ENCODE results near the gene DDX41. TPM values are rescaled to one million over a fixed set of nuclear protein-coding genes. Genes with fewer than 3 reads are reported as not detected.

Gene DDX41
- polyA plus RNA-seq, 1 donor, result 45.8 TPM

- no peak for DNase-seq
These were observed 3.9 kb downstream of the DDX41 start for GRCh38 chr5:177512736-177513380.

- DNase-seq, result no peak
These were observed 4.7 kb downstream of the DDX41 start for GRCh38 chr5:177511796-177512675.

- DNase-seq, result no peak
These were observed 5.6 kb downstream of the DDX41 start for GRCh38 chr5:177511181-177511580.

GRCh38 chr5:177510567-177511053, 6.2 kb downstream of the DDX41 start:
- DNase-seq, result no peak

GRCh38 chr5:177509991-177510566, 6.7 kb downstream of the DDX41 start:
- no peak for DNase-seq

GRCh38 chr5:177509381-177509951, 7.3 kb downstream of the DDX41 start, which contains the start of gene DOK3:
Gene DOK3, minus strand, starts transcription at chr5:177509826. Its CDS starts 286 bp downstream, at chr5:177509540.
- DNase-seq, result no peak

GRCh38 chr5:177508837-177509236, 7.9 kb downstream of the DDX41 start:
- DNase-seq, result no peak

GRCh38 chr5:177508221-177508611, 8.5 kb downstream of the DDX41 start:
- DNase-seq, result no peak

- DNase-seq, result no peak
These were observed 9.1 kb downstream of the DDX41 start for GRCh38 chr5:177507596-177508220.

GRCh38 chr5:177507165-177507564, 9.6 kb downstream of the DDX41 start:
- DNase-seq, result no peak

GRCh38 chr5:177505075-177505474, 11.7 kb downstream of the DDX41 start:
- DNase-seq, result no peak

- DNase-seq, result no peak
These were observed 12.4 kb downstream of the DDX41 start for GRCh38 chr5:177504086-177505056.

- DNase-seq, result no peak
These were observed 13.2 kb downstream of the DDX41 start for GRCh38 chr5:177503351-177504085.

GRCh38 chr5:177502886-177503285, 13.9 kb downstream of the DDX41 start:
- DNase-seq, result no peak

- no peak for DNase-seq
These were observed 14.7 kb downstream of the DDX41 start for GRCh38 chr5:177501874-177502678.

GRCh38 chr5:177500685-177501522, 15.9 kb downstream of the DDX41 start:
- peak; percentile 85 for DNase-seq

GRCh38 chr5:177499842-177500241, 16.9 kb downstream of the DDX41 start:
- DNase-seq, result no peak

GRCh38 chr5:177498013-177498787, 18.6 kb downstream of the DDX41 start:
- DNase-seq, result peak; percentile 59
